Breast epithelium (tissue), 3 donors: ENCODE data around the gene TRIP12.

Source experiments
- CTCF ChIP-seq, 3 donors: fragments of 450-650 bp; IDR thresholded peaks; one replicate each; pipeline ENCODE4 v1.5.1; 2016 to 2017; ENCODE audit warnings: antibody characterized with exemption in 3 of 3, mild to moderate bottlenecking in 3 of 3, moderate library complexity in 3 of 3
- POLR2A ChIP-seq: fragments of 450-650 bp; IDR thresholded peaks from one replicate; pipeline ENCODE4 v1.6.1; 2016; ENCODE audit warnings: antibody characterized with exemption, mild to moderate bottlenecking, moderate library complexity
- POLR2AphosphoS5 ChIP-seq, 3 donors: sonication (generic); formaldehyde crosslinking; IDR thresholded peaks; one replicate each; pipeline ENCODE4 v1.6.1; 2017; ENCODE audit warnings: antibody characterized with exemption in 3 of 3

- TF ChIP-seq CTCF (IDR thresholded peaks at IDR 0.05) (no peak), POLR2AphosphoS5 (IDR thresholded peaks at IDR 0.05) (no peak), POLR2A (no peak)
Observed at GRCh38 chr2:229768235-229768634, 153.6 kb downstream of the TRIP12 start.
